ENCODE measurements around the gene CSAG2.
"Not testable (repeated sequence)": the region's sequence is repeated elsewhere in the genome, so short reads cannot be mapped to it uniquely, and the experiment has no call there.

The CSAG2 gene, protein sequence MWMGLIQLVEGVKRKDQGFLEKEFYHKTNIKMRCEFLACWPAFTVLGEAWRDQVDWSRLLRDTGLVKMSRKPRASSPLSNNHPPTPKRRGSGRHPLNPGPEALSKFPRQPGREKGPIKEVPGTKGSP

DNA sequence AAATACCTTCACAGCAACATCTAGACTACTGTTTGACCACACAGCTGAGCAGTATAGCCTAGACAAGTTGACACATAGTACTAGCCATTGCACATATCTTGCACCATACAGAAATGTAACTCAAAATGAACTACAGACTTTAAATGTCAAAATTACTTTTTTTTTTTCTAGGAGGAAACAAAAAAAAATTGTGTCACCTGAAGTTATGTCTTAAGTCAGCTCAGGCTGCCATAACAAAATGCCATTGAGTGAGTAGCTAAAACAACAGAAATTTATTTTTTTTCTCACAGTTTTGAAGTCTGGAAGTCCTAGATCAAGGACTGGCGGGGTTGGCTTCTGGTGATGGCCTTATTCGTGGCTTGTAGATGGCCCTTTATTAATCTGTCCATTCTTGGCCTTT is at the start of gene CSAG2:
CSAG2 (minus strand) TSS at position 101 of the 400 bp plus-strand sequence. CDS start 161 bp downstream, outside the sequence.
- not testable (repeated sequence) for FAIRE-seq

DNA sequence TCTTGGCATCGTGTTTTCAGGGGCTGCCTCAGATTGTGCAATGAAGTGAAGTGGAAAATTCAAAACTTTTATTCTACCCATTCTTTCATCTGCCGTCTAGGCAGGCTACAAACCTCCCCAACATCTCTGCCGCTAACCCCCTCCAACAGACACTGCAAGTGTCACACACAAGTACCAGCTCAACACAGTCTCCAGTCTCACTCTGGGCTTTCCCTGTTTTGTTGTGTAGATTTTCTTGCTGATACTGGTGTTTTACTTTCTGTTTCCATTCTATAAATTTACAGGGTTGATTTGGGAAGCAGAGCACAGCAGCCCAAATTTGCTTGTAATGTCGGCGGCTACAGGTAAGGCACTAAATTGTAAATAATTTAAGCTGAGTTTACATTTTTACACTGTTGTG is 45.8 kb upstream of the CSAG2 start:
- not testable (repeated sequence) for FAIRE-seq

DNA sequence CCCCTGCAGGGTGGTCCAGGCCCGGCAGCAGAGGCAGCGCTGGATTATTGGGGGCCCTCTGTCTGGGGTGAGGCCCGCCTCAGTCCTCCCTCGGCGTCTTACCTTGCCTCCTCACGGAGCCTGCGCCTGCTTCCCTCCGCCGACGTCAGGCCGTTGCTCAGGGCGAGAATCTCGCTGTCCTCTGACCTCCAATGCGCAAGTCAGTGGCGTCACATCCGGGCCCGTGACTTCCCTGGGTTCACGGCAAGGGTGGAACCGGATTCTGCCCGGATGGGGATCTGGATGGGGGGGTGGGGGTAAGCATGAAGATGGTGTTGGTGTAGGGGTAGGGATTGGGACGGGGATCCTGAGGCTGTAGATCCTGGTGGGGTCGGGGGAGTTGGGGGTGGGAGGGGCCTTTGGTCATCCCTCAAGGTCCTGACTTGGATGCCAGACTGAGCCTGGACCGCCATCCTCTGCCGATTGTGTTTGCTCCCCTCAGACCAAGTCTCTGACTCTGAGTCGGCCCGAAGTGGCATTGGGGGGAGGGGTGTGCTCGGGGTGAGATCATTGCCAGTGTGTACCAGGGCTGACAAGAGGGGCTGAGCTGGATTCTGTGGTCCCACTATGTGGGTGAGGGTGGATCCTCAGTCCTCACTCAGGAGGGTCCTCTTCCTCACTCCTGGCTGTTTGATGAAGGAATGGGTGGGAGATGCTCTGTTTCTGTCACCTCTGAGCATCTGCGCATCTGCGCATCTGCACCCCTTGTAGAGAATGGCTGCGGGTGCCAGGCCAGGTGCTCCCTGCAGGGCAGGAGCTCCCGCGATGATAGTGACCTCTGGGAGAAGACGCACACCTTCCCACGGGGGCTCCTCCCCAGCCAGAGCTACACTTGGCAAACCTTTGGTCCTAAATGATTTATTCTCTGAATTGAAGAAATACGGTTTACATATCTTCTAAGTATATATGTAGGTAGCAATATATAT is 44.9 kb upstream of the CSAG2 start, which contains the start of gene MAGEA2:
MAGEA2 (minus strand) TSS at position 157 of the 965 bp plus-strand sequence. CDS start 2,479 bp downstream, outside the sequence.
- not testable (repeated sequence) for FAIRE-seq

DNA sequence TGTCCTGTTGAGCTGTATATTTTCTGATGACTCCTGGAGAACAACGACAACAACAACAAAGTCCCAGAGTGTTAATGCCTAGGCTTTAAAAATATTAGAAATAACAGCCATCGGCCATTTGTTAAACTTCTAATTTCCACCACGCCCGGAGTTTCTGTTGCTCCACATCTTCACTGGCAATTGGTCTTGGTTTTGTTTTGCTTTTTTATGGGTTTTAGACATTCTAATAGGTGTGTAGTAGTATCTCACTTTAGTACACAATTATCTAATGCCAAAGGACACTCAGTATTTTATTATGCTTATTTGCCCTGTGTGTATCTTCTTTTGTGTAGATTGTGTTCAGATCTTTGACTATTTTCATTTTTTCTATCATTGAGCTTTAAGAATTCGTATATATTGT is 29.5 kb upstream of the CSAG2 start:
- FAIRE-seq: no peak

DNA sequence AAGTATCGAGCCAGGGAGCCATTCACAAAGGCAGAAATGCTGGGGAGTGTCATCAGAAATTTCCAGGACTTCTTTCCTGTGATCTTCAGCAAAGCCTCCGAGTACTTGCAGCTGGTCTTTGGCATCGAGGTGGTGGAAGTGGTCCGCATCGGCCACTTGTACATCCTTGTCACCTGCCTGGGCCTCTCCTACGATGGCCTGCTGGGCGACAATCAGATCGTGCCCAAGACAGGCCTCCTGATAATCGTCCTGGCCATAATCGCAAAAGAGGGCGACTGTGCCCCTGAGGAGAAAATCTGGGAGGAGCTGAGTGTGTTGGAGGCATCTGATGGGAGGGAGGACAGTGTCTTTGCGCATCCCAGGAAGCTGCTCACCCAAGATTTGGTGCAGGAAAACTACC is 27.5 kb upstream of the CSAG2 start:
- FAIRE-seq: not testable (repeated sequence)

DNA sequence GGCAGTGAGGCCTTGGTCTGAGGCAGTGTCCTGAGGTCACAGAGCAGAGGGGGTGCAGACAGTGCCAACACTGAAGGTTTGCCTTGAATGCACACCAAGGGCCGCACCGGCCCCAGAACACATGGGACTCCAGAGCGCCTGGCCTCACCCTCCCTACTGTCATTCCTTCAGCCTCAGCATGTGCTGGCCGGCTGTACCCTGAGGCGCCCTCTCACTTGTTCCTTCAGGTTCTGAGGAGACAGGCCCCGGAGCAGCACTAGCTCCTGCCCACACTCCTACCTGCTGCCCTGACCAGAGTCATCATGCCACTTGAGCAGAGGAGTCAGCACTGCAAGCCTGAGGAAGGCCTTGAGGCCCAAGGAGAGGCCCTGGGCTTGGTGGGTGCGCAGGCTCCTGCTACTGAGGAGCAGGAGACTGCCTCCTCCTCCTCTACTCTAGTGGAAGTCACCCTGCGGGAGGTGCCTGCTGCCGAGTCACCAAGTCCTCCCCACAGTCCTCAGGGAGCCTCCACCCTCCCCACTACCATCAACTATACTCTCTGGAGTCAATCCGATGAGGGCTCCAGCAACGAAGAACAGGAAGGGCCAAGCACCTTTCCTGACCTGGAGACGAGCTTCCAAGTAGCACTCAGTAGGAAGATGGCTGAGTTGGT is 26.9 kb upstream of the CSAG2 start:
- FAIRE-seq: no peak

DNA sequence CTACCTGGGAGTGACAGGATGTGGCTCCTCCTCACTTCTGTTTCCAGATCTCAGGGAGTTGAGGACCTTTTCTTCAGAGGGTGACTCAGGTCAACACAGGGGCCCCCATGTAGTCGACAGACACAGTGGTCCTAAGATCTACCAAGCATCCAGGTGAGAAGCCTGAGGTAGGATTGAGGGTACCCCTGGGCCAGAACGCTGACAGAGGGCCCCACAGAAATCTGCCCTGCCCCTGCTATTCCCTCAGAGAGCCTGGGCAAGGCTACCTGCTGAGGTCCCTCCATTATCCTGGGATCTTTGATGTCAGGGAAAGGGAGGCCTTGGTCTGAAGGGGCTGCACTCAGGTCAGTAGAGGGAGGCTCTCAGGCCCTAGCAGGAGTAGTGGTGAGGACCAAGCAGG is 26.0 kb upstream of the CSAG2 start:
- no peak for FAIRE-seq

DNA sequence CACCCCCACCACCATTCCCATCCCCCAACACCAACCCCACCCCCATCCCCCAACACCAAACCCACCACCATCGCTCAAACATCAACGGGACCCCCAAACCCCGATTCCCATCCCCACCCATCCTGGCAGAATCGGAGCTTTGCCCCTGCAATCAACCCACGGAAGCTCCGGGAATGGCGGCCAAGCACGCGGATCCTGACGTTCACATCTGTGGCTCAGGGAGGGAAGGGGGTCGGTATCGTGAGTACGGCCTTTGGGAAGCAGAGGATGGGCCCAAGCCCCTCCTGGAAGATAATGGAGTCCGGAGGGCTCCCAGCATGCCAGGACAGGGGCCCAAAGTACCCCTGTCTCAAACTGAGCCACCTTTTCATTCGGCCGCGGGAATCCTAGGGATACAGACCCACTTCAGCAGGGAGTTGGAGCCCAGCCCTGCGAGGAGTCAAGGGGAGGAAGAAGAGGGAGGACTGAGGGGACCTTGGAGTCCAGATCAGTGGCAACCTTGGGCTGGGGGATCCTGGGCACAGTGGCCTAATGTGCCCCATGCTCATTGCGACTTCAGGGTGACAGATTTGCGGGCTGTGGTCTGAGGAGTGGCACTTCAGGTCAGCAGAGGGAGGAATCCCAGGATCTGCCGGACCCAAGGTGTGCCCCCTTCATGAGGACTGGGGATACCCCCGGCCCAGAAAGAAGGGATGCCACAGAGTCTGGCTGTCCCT is 25.2 kb upstream of the CSAG2 start:
- FAIRE-seq: not testable (repeated sequence)

DNA sequence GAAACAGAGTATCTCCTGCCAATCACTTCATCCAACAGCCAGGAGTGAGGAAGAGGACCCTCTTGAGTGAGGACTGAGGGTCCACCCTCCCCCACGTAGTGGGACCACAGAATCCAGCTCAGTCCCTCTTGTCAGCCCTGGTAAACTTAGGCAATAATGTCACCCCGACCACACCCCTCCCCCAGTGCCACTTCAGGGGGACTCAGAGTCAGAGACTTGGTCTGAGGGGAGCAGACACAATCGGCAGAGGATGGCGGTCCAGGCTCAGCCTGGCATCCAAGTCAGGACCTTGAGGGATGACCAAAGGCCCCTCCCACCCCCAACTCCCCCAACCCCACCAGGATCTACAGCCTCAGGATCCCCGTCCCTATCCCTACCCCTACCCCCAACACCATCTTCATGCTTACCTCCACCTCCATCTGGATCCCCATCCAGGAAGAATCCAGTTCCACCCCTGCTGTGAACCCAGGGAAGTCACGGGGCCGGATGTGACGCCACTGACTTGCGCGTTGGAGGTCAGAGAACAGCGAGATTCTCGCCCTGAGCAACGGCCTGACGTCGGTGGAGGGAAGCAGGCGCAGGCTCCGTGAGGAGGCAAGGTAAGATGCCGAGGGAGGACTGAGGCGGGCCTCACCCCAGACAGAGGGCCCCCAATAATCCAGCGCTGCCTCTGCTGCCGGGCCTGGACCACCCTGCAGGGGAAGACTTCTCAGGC is 24.3 kb upstream of the CSAG2 start, which contains the start of the genes CSAG1 and MAGEA12:
CSAG1 (minus strand) TSS at position 461 of the 715 bp plus-strand sequence. CDS start 1,261 bp downstream, outside the sequence.
MAGEA12 (plus strand) TSS at position 497 of the 715 bp plus-strand sequence. CDS start 2,405 bp downstream, outside the sequence.
- no peak for FAIRE-seq

DNA sequence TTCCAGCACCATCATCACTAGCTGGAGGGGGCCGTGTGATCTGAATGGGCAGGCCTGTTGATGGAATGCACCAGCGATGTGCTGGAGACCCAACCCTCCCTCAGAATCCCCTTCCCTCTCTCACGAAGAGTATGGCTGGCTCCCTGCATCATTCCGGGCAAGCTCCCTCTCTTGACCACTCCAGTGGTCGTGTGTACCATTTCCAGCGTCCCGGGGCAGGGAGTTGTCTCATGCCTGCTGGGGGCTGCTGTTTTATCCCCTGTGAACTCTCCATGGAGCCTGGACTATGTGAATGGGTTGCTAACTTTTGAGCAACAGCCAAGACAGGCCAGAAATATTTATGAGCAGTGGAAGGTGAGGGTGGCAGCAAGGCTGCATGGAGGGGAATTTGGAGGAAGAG is 16.3 kb upstream of the CSAG2 start:
- no peak for FAIRE-seq

DNA sequence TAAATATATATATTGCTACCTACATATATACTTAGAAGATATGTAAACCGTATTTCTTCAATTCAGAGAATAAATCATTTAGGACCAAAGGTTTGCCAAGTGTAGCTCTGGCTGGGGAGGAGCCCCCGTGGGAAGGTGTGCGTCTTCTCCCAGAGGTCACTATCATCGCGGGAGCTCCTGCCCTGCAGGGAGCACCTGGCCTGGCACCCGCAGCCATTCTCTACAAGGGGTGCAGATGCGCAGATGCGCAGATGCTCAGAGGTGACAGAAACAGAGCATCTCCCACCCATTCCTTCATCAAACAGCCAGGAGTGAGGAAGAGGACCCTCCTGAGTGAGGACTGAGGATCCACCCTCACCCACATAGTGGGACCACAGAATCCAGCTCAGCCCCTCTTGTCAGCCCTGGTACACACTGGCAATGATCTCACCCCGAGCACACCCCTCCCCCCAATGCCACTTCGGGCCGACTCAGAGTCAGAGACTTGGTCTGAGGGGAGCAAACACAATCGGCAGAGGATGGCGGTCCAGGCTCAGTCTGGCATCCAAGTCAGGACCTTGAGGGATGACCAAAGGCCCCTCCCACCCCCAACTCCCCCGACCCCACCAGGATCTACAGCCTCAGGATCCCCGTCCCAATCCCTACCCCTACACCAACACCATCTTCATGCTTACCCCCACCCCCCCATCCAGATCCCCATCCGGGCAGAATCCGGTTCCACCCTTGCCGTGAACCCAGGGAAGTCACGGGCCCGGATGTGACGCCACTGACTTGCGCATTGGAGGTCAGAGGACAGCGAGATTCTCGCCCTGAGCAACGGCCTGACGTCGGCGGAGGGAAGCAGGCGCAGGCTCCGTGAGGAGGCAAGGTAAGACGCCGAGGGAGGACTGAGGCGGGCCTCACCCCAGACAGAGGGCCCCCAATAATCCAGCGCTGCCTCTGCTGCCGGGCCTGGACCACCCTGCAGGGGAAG is 5.0 kb upstream of the CSAG2 start, which contains the start of gene MAGEA2B:
MAGEA2B (plus strand) TSS at position 814 of the 973 bp plus-strand sequence. CDS start 2,479 bp downstream, outside the sequence.
- FAIRE-seq: not testable (repeated sequence)

DNA sequence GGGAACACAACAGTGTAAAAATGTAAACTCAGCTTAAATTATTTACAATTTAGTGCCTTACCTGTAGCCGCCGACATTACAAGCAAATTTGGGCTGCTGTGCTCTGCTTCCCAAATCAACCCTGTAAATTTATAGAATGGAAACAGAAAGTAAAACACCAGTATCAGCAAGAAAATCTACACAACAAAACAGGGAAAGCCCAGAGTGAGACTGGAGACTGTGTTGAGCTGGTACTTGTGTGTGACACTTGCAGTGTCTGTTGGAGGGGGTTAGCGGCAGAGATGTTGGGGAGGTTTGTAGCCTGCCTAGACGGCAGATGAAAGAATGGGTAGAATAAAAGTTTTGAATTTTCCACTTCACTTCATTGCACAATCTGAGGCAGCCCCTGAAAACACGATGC is 4.1 kb upstream of the CSAG2 start:
- not testable (repeated sequence) for FAIRE-seq

DNA sequence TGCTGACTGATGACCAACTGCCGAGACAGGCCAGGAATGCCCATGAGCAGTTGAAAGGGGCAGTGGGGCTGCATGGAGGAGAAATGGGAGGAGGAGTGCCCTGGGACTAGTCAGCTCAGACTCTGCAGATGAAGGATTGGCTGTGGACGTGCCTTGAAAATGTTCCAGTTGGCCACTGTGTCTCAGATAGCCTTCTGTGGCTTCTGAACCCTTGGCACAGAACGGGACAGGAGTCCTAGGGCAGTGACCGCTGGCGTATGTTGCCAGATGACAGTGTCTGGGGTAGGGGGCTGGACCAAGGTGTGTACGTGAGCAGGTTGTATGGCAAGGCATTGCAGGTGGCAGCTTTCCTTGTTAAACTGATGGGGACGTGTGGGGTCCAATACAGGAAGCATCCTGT is 2.6 kb downstream of the CSAG2 start:
- not testable (repeated sequence) for FAIRE-seq

DNA sequence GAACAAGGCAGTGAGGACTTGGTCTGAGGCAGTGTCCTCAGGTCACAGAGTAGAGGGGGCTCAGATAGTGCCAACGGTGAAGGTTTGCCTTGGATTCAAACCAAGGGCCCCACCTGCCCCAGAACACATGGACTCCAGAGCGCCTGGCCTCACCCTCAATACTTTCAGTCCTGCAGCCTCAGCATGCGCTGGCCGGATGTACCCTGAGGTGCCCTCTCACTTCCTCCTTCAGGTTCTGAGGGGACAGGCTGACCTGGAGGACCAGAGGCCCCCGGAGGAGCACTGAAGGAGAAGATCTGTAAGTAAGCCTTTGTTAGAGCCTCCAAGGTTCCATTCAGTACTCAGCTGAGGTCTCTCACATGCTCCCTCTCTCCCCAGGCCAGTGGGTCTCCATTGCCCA is 8.7 kb downstream of the CSAG2 start:
- FAIRE-seq: not testable (repeated sequence)

DNA sequence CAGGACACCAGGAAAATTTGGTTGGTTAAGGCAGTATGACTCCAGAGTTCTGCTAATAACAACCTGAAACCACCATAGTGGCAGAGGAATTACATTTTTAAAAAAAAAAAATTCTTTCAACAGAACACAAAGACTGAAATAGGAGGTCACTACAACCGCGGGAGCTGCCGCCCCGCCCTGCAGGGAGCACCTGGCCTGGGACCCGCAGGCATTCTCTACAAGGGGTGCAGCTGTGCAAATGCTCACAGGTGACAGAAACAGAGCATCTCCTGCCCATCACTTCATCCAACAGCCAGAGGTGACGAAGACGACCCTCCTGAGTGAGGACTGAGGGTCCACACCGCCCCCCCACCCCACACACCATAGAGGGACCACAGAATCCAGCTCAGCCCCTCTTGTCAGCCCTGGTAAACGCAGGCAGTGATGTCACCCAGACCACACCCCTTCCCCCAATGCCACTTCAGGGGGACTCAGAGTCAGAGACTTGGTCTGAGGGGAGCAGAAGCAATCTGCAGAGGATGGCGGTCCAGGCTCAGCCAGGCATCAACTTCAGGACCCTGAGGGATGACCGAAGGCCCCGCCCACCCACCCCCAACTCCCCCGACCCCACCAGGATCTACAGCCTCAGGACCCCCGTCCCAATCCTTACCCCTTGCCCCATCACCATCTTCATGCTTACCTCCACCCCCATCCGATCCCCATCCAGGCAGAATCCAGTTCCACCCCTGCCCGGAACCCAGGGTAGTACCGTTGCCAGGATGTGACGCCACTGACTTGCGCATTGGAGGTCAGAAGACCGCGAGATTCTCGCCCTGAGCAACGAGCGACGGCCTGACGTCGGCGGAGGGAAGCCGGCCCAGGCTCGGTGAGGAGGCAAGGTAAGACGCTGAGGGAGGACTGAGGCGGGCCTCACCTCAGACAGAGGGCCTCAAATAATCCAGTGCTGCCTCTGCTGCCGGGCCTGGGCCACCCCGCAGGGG is 10.8 kb downstream of the CSAG2 start, which contains the start of gene MAGEA3:
MAGEA3 (plus strand) TSS at position 843 of the 980 bp plus-strand sequence. CDS start 2,039 bp downstream, outside the sequence.
- FAIRE-seq: not testable (repeated sequence)

DNA sequence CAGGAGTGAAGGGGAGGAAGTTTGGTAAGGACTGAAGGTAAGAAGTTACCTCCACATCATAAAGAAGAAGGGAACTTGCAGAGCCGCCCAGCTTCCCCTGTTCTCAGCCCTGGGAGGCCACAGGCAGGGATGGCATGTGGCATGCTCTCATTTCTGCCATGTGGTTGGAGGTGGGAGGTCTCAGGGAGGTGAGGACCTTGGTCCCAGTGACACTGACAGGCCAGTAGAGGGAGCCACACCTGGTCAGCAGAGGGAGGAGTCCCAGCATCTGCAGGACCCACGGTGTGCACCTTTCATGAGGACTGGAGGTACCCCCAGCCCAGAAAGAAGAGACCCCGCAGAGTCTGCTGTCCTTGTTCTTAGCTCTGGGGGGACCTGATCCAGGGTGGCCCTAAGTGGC is 28.1 kb downstream of the CSAG2 start:
- FAIRE-seq: not testable (repeated sequence)

DNA sequence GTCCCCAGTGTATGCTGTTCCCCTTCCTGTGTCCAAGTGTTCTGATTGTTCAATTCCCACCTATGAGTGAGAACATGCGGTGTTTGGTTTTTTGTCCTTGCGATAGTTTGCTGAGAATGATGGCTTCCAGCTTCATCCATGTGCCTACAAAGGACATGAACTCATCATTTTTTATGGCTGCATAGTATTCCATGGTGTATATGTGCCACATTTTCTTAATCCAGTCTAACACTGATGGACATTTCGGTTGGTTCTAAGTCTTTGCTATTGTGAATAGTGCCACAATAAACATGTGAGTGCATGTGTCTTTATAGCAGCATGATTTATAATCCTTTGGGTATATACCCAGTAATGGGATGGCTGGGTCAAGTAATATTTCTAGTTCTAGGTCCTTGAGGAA is 34.4 kb downstream of the CSAG2 start:
- not testable (repeated sequence) for FAIRE-seq

DNA sequence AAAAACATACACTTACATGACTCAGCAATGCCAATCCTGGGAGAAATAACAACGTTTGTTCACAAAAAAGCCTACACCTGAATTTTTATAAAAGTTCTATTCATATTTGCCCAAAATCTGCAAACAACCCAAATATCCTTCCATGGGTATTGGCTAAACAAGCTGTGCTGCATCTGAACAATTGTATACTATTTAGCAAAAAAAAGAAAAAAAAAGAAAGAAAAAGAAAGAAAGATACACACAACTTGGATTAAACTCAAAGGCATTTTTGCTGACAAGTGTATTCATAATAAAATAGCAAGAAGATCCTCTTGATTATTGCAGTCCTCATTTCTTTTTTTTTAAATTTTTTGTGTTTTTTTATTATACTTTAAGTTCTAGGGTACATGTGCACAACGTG is 34.9 kb downstream of the CSAG2 start:
- no peak for FAIRE-seq

DNA sequence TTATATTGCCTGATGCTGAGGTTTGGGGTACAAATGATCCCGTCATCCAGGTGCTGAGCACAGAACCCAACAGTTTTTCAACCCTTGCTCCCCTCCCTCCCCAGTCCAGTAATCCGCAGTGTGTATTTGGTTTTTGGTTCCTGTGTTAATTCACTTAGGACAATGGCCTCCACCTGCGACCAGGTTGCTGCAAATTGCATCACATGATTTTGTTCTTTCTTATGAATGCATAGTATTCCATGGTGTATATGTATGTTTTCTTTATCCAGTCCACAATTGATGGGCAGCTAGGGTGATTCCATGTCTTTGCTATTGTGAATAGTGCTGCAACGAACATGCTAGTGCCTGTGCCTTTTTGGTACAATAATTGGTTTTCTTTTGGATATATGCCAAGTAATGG is 46.0 kb downstream of the CSAG2 start:
- no peak for FAIRE-seq
